Activated CD4-positive, CD25-positive, alpha-beta regulatory T cell treated with anti-CD3 and anti-CD28 coated beads, Interleukin-2, amount 50 U/mL, for 16 hours (primary cell): ENCODE measurements around the gene RBM23.
"Not testable (repeated sequence)": the region's sequence is repeated elsewhere in the genome, so short reads cannot be mapped to it uniquely, and the experiment has no call there.

Source experiments
- DNase-seq: peaks from one replicate; pipeline ENCODE4 v3.0.0-alpha.2; 2020; ENCODE audit warnings: low read depth, low spot score

The RBM23 gene

DNA sequence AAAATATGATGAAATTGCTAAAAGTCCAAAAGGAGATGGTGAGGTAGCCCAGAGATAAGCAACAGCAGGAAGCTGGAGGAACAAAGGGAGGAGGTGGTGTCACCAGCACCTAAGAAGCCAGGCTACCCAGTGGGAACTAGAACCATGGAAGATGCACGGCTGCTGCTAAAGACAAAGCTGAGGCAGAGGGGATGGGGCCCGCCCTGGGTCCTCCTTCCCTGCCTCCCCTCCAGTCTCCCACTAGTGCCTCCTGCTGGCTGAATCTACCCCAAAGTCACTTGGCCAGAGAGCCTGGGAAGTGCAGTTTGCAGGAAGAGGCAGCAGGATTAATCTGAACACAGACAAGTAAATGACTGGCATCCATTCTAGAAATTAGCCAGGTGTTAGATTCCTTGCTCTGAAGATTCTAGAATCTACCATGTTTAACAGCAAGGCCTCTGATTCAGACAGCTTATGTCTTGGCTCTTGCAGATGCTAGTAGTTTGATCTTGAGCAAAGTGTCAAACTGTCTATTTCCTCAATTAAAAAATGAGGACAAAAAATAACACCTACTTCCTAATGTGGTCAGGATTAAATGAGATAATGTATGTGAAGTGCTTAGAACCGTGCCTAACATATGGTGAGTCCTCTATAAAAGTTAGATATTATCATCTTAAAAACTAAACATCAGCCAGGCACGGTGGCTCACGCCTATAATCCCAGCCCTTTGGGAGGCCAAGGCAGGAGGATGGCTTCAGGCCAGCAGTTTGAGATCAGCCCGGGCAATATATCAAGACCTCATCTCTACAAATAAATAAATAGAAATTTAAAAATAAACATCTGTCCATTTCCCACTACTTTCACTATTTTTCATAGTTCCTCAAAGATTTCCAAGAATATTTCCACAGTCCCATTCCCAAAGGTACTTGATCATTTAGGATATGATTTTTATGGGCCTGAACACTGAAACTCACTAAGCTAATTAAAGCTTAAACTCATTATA is 53.2 kb downstream of the RBM23 start:
- DNase-seq, result no peak

DNA sequence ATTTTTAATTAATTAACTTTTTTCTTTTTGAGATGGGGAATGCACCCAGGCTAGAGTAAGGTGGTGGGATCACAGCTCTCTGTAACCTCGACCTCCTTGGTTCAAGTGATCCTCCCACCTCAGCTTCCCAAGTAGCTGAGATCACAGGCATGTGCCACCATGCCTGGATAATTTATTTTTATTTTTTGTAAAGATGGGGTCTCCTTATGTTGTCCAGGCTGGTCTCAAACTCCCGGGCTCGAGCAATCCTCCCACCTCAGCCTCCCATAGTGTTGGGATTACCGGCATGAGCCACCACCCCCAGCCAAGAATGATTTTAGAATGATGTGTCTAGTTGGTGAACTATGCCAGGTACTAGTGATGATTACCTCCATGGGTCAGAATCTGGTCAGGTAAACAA is 54.0 kb downstream of the RBM23 start:
- DNase-seq, result no peak

DNA sequence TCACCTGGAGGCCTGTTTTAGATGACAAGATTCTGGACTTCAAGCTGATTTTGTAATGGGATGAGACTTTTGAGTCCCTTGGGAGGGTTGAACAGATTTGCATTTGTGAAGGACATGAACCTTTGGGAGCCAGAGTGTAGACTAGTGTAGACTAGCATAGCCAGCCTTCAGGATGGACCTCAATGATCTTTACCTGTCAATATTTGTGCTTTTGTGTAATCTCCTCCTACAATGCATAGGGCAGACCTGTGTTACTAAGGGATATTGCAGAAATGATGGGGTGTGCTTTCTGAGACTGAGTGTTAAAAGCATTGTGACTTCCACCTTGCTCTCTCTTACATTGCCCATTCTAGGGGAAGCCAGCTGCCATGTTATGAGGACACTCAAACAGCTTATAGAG is 57.3 kb downstream of the RBM23 start:
- no peak for DNase-seq

DNA sequence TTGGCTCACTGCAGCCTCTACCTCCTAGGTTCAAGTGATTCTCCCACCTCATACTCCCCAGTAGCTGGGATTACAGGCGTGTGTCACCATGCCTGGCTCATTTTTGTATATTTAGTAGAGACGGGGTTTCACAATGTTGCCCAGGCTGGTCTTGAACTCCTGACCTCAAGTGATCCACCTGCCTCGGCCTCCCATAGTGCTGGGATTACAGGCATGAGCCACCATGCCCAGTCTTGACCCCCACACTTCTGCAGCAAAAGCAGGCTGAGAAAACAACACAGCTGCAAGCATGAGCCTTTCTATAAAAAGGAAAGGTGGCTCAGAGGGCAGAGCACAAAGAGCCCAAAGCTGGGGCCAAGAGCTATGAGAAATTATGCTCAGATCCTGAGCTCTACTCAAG is 58.6 kb downstream of the RBM23 start:
- DNase-seq, result not testable (repeated sequence)

DNA sequence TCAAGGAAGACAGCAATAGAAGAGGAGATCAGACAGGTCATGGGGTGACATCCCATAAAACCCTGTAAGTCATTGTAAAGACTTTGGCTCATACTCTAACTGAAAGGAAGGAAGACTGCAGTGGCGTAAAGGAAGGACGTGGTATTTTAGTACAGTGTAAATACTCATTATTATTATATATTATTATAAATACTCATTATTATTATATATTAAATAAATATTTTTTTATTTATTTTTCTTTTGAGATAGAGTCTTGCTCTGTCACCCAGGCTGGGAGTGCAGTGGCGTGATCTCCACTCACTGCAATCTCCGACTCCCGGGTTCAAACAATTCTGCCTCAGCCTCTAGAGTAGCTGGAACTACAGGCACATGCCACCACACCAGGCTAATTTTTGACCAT is 62.5 kb downstream of the RBM23 start:
- DNase-seq, result no peak

DNA sequence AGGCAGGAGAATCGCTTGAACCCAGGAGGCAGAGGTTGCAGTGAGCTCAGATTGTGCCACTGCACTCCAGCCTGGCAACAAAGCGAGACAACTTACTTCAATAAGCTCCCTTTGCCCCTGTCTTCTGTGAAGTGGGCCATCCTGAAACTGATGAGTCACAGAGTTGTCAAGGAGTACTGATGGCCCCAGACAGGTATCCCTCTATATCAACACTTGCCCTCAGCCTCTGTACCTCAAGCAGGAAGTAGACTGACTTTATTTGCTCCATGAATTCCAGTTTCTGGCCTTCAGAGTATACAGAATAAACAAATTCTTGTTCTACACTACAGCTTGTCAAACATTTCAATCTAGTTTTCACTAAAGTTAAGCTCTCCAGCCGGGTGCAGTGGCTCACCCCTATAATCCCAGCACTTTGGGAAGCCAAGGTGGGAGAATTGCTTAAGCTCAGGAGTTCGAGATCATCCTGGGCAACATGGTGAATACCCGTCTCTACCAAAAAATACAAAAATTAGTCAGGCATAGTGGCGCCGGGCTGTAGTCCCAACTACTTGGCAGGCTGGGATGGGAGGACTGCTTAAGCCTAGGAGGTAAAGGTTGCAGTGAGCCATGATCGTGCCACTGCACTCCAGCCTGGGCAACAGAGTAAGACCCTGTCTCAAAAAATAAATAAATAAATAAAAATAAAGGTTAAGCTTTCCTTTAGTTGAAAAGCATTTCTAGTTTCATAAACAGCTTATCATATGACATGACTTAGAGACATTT is 63.8 kb downstream of the RBM23 start:
- no peak for DNase-seq

DNA sequence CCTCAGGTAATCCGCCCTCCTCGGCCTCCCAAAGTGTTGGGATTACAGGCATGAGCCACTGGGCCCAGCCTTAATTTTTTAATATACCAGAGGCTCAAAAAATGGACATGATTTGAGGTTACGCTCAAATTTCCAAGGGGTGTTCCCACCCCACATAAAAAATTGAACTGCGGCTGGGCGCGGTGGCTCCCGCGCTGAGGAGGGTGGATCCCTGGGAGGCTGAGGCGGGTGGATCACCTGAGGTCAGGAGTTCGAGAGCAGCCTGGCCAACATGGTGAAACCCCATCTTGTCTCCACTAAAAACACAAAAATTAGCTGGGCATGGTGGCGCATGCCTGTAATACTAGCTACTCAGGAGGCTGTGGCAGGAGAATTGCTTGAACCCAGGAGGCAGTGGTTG is 64.7 kb downstream of the RBM23 start:
- DNase-seq, result not testable (repeated sequence)

DNA sequence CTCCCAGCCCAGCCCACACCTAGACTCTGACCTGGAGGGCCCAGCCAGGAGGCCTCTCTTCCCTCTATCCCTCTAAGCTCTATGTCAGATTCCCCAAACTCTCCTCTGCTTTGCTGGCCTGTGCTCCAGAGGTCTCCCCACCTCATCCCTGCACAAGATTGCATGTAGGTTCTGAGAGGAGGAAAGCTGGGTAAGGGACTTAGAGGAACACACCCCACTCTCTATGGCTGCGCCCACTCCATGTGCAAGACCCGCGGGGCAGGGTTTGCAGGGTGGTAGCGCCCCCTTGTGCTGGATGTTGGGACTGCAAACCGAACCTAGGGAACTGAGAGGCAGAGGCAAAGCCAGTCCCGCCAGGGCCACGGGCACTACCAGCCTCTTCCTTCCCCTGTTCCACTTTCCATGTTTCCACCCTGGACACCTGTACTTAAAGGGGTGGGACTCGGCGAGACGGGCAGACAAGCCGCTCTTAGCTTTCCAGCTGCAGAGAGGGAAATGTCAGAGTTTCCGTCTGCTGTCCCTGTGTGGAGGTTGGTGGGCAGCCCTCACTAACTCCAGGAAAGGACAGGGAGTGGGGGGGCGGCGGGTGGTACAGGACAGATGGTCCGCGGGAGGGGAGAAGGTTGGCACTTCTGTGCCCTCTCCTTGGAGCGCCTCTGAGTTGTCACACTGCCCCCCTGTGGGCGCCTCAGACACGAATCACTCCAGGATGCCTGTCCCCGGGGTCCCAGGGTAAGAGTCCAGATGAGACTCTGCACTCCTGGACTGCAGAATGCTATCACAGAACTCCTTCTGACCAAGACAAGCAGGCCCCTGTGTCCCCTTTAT is 65.8 kb downstream of the RBM23 start:
- DNase-seq, result peak; percentile 84

DNA sequence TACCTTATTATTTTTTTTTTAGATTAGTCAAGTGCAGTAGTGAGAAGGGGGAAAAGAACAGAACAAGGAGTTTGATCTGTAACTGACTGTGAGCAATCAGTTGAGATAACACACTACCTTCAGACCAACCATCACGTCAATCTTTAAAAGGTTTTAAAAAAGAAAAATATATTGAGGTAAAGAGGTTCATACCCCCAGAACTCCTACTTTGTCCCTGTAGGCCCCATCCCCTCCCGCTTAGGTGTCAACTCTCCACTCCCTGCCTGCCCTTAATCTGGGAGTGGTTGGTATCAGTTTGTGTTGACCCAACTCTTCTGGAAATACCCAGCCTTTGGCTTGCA is 66.4 kb downstream of the RBM23 start:
- DNase-seq, result no peak

DNA sequence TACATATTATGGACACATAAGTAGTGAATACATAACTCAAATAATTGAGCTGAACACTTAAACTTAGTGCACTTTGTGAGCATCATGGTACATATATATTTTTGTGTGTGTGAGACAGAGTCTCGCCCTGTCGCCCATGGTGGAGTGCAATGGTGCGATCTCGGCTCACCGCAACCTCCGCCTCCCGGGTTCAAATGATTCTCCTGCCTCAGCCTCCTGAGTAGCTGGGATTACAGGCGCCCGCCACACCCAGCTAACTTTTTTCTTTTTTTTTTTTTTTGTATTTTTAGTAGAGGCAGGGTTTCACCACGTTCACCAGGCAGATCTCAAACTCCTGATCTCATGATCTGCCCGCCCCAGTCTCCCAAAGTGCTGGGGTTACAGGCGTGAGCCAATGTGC is 66.8 kb downstream of the RBM23 start:
- not testable (repeated sequence) for DNase-seq

DNA sequence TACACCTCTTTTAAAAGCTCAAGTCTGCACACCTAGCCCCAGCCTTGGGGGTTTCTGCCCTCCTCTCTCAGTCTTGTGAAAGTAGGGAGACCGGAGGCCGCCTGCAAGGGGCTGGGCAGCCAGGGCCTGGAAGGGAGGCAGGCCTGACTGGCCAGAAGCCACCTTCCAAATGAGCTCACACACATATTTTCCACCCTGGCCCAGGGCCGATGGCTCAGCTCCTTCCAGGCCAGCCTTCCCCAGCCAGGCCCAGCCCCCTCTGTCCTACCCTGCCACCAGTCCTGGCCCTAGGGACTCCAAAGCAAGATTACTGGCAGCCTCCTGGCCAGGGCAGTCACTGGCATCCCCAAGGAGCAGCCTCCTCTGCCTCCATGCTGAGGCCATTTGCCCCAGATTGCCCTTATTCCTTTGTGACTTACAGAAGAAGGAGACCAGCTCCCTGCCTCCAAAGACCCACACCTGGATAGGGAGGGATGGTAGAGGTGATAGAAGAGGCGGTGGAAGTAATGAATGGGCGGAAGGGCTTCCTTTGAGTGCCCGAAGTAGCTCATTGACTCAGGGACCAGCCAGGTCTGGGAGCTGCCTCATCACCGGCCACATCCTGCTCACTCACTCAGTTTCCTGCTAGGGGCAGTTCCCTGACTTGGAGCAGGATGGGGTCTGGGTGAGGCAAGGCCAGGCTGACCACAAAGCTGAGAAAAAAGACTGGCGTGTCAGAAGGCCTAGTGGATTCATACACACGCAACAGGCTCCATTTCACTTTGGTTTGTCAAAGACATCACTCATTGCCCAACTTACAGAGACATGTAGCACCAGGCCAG is 67.8 kb downstream of the RBM23 start:
- DNase-seq, result no peak

DNA sequence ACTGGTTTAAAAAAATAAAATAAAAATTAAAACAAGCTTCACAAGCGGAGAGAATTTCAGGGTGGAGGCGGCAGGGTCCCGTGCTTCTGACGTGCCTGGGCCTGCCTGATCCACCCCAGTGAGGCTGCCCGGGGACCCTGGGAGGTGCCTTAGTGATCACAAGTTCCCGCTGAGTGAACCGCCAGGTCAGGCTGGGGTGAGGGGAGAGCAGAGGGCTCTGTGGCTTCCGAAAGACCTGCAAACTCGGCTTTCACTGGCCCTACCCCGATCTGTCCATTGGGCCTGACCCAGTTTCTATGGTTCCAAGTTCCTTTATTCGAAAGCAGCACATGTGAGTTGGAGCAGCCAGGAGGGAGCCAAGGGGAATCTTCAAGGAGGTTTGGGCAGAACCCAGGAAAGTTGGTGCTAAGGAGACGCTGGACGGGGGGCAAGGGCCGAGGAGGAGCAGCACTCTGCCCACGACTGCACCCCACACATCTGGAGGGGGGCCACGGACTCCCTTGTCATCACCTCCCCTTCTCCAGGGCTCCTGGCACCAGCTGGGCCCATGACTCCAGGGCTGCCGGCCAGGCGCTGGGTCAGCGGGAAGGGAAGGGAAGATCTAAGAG is 69.6 kb downstream of the RBM23 start:
- DNase-seq, result no peak

DNA sequence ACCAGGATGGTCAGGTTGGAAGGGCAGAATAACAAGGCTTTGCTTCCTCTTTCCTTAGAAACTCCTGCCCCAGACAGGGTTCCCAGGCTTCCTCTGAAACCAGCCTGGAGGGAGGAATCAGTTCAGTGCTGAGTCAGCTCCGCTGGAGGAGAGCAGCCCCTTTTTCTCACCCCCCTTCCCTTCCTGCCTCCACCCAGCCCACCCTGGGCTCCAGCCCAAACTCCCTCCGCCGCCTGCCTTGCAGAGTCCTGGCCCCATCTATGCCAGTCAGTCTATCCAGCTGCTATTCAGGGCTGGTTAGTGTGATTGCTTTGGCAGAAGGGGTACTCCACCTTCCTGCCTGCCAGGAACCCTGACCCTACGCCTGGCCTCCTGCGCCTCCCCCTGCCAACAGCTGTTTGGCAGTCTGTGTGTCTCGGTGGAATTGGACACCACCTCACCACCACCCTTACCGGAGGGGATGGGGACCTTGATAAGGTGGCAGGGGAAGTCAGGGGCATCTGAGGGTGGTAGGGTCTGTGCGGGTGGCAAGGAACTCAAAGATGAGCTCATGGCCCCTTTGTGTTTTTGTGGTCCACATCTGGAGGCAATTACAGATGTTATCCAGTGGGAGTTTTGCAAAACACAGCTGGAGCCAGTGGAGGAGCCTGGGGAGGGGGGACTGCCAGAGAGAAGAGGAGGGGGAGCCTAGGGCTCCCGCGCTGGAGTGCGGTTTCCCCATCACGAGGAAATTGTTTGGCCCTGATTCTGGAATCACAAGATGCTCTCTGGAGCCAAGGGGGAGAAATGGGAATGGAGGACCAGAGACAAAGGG is 70.4 kb downstream of the RBM23 start:
- DNase-seq, result no peak

DNA sequence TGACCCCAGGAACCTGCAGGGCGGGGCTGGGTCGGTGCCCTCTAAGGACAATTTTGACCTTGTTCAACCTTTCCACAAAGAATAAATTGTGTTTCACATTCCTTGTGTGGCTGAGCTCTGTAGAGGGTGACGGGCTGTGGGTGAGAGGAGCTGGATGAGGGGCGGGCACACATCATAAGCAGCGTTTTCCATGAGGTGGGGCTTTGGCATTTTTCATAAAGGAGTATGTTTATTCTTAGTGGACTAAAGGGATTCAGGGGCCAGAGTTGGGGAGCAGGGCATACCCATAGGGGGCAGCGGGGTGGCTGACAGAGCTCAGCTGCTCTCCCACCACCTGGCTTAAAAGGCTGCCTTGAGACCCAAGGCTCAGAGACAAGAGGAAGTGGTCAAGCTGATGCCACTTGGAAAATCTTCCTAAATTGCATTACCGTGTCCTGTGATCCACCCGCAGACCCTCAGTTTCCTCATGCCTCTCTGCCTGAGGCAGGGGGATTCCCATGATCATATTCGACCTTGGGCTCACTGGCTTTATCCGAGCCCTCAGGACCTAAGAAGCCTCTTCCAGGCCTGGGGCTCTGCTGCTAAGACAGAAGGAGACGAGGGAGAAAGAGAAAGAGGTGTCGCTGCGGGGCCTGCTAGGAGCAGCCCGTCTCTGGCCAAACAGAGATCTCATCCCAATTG is 71.1 kb downstream of the RBM23 start:
- no peak for DNase-seq

DNA sequence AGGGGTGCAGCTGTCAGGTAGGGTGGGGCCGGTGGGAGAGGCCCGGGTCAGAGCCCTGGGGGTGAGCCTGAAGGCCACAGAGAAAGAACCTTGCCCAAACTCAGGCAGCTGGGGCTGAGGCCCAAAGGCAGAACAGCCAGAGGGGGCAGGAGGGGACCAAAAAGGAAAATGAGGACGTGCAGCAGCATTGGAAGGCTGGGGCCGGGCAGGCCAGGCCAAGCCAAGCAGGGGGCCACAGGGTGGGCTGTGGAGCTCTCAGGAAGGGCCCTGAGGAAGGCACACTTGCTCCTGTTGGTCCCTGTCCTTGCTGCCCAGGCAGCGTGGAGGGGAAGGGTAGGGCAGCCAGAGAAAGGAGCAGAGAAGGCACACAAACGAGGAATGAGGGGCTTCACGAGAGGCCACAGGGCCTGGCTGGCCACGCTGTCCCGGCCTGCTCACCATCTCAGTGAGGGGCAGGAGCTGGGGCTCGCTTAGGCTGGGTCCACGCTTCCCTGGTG is 72.1 kb downstream of the RBM23 start:
- DNase-seq, result no peak

DNA sequence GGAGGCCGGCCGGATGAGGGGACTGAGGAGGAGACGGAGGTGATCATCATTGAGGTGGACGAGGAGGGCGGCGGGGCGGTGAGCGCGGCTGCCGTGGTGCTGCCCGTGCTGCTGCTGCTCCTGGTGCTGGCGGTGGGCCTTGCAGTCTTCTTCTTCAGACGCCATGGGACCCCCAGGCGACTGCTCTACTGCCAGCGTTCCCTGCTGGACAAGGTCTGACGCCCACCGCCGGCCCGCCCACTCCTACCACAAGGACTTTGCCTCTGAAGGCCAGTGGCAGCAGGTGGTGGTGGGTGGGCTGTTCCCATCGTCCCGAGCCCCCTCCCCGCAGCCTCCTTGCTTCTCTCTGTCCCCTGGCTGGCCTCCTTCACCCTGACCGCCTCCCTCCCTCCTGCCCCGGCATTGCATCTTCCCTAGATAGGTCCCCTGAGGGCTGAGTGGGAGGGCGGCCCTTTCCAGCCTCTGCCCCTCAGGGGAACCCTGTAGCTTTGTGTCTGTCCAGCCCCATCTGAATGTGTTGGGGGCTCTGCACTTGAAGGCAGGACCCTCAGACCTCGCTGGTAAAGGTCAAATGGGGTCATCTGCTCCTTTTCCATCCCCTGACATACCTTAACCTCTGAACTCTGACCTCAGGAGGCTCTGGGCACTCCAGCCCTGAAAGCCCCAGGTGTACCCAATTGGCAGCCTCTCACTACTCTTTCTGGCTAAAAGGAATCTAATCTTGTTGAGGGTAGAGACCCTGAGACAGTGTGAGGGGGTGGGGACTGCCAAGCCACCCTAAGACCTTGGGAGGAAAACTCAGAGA is 72.9 kb downstream of the RBM23 start:
- no peak for DNase-seq

DNA sequence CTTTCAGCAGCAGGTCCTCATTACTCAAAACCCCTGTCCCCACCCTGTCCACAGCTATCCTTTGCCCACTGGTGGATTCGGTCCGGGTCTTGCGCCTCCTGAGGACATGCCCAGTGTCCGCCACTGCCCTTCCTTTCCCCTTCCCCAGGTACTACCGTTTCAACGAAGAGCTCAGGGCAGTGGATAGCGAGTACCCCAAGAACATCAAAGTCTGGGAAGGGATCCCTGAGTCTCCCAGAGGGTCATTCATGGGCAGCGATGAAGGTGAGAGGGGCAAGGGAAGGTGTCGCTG is 73.9 kb downstream of the RBM23 start:
- DNase-seq, result no peak
